Middle frontal gyrus (tissue), 1 donor: ENCODE data around the gene NEUROD4.

Source experiments
- DNase-seq: peaks from one replicate; pipeline ENCODE4 v3.0.0-alpha.2; 2015; ENCODE audit warnings: low spot score; ENCODE audit errors: extremely low spot score

NEUROD4 gene

DNA sequence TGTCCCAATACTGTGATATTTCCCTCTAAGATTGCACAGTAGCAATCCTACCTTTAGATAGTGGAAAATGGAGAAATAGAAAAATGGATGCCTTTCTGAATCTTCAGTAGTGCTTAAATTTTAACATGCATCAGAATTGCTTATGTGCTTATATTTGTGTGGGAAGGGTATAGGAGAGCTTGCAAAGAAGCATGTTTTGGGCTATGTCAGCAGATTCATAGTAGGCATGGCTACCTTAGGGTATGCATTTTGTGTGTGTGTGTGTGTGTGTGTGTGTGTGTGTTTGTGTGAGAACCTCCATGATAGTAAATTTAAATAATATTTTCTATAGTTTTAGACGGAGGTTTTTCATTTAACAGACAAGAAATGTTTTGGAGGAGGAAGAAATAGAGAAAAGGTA is 38.3 kb downstream of the NEUROD4 start:
- DNase-seq, result no peak

DNA sequence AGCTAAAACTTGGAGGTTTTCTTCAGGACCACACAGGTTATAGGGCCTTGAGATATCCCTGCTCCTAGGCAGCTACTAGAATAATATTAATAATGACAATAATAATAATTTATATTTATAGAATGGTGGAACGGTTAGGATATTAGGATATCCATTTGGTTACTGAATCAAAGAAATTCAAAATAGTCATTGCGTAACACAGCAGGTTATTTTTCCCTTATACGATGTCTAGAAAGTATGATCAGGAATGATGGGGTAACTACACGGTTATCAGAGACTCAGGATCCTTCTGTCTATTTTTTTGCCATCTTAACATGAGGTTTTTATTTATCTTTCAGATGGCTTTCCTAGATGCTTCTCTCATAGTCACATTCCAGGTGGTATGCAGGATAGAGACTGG is 39.0 kb downstream of the NEUROD4 start:
- DNase-seq, result no peak

DNA sequence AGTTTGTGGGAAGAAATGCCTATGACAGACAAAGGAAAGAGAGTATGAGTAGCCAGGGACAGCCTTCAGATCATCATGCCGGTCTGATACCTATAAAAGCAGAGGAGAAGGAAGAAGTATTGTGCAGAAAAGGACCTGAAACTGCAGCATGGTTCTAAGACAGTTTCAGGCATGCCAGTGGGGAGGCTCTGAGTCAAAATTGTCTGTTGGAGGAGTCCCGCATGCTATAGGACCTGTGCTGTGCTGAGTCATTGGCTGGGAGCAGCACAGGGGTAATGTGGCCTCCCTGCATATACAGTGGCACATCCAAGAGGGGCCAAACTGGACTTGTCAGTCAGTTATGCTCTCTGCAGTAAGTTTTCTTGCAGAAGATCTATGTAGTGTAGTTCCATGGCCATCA is 40.7 kb downstream of the NEUROD4 start:
- DNase-seq, result no peak

- no peak for DNase-seq
These were observed 41.2 kb downstream of the NEUROD4 start for GRCh38 chr12:55061024-55061423.

DNA sequence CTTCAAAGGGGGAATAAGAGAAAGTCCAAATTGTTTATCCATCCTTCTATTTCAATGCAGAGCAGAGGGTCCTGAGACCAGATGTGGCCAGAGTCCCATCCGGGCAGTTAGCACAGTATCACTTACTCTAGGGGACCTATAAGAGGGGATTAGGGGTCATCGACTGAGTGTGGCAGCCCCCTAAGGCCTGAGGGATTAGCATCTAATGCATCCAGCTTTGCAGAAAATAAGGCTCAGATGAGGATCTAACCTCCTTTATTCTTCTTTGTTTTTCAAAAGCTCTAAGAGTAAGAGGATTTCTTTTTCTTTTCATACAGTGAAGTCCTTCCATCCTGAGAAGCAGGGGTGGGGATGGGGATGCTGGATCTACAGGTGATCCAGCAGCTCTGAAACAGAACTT is 43.5 kb downstream of the NEUROD4 start:
- DNase-seq, result no peak

- no peak for DNase-seq
These were observed 45.8 kb downstream of the NEUROD4 start for GRCh38 chr12:55065535-55065934.

DNA sequence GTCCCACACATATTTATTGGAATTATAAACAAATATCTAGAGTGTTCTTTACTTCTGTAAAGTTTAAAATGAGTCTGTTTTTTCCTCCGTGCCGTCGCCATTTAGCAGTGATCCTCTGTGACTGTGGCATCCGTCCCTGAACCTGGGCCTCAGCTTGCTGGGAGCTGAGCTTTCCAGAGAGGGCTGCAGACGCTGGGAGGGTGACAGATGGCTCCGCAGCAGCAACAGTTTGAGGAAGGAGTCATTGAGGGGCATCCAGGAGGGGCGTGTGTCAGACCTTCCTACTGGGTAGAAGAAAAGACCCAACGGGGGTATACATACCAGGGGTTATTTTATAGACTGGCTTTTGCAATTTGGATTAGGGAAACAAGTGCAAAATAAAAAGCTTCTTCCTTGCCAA is 47.9 kb downstream of the NEUROD4 start:
- DNase-seq, result no peak

- peak; percentile 18 for DNase-seq
These were observed 48.7 kb downstream of the NEUROD4 start for GRCh38 chr12:55068416-55069010.

DNA sequence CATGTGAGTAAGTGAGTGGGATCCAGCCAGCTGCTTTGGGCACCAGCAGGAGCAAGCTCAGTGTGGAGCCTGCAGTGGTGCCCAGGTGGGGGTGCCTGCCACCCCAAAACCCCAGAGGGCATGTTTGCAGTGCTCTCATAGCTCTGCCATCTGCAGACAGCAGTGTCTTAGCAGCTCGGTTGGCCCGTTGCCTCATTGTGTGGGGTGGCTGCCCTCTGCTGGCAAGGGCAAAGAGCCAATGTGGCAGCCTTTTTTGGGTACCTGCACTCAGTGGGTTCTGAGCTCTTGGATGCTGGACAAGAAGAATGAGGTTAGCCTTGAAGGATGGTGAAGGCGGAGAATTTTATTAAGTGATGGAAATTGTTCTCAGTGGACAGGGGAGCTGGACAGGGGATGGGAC is 52.3 kb downstream of the NEUROD4 start:
- peak; percentile 33 for DNase-seq

DNA sequence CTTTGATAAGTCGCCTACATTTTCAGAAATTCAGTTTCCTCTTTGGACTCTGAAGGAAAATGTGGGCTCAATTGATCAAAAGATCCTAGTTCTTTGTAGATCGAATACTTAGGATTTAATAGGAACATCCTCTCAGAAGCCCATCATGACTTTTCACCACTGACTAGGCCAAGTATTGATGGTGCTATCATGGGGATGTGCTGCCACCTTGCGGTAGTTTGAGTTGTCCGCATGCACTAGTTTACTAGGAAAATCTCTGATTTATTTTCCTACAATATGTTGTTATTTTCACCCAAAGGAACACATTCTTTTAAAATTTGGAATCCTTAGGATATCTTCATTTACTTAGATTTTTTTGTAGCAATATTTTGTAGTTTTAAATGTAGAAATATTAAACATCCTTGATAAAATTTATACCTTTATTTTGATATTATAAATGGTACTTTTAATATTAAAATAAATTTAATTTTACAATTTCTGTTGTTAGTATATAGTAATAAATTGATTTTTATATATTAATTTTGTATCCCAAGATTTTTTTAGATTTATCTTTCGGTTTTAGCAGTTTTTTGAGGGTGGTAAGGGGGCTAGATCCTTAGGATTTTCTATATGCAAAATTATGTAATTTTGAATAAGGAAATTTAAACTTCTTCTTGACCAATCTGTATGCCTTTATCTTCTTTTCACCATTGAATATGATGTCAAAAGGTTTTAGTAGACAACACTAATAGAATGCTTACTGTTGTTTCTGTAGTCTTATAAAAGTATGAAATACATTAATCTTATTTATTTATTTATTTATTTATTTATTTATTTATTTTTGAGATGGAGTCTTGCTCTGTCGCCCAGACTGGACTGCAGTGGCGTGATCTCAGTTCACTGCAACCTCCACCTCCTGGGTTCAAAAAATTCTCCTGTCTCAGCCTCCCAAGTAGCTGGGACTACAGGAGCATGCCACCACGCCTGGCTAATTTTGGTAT is 53.6 kb downstream of the NEUROD4 start:
- DNase-seq, result peak; percentile 73

DNA sequence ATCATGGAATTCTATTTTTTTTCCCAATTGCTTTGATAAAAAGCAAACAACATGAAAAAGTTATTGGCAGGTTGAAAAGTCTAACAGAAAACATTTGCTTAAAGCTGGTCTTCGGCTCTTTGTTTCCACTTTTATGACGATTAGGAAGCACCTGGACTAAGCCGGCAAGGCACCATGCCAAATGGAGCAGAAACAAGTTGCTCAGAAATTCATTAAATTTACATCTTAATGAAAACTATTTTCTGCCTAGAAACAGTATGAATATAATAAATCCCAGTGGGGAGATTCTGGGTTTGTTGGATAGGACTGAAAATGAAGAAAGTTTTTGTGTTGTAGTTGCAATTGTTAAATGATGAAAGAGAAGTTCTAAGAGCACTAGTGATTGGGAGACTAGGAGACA is 55.0 kb downstream of the NEUROD4 start:
- DNase-seq, result no peak
